Measurements from ENCODE around the gene PODXL.
"Not testable (repeated sequence)": the region's sequence is repeated elsewhere in the genome, so short reads cannot be mapped to it uniquely, and the experiment has no call there.

GRCh38 chr7:131505037-131505620 lies 51.3 kb downstream of the PODXL start:
- not testable (repeated sequence) for TF ChIP-seq CTCF, POLR2A (IDR thresholded peaks at IDR 0.05)
